ENCODE results near the gene LAMTOR2. TPM values are rescaled to one million over a fixed set of nuclear protein-coding genes. Genes with fewer than 3 reads are reported as not detected.

The LAMTOR2 gene
- total and polyA plus RNA-seq, 2 experiments from 2014 or later, result 67.3 to 108 TPM

- TF ChIP-seq CTCF (conservative IDR thresholded peaks at IDR 0.05; ENCODE audit: low read depth in 2 of 2) (no peak), NANOG (IDR thresholded peaks at IDR 0.05; ENCODE audit: borderline replicate concordance) (no peak), EZH2 (IDR thresholded peaks at IDR 0.05; ENCODE audit: low read depth, unreplicated experiment) (no peak)
Measured at GRCh38 chr1:156078728-156079127, 24.1 kb downstream of the LAMTOR2 start (continued).

- no peak for ATAC-seq
- TF ChIP-seq EZH2phosphoT487 (IDR thresholded peaks at IDR 0.05; ENCODE audit: unreplicated experiment) (no peak), EZH2 (IDR thresholded peaks at IDR 0.05; ENCODE audit: low read depth, unreplicated experiment) (no peak), REST (IDR thresholded peaks at IDR 0.05; ENCODE audit: unreplicated experiment) (no peak), ZNF114 (CRISPR knock-in tag; IDR thresholded peaks at IDR 0.05) (no peak), CREB1 (CRISPR knock-in tag; IDR thresholded peaks at IDR 0.05; ENCODE audit: low read depth) (no peak)
- DNase-seq (ENCODE audit: low spot score), result no peak
- Histone ChIP-seq H3K4me1 (ENCODE audit: insufficient read depth) (peaks cover 70% of the 10 kb centered on the region), H3K9me2 (ENCODE audit: insufficient read depth) (no peaks in the 10 kb centered on the region), H3F3A (replicated peaks; ENCODE audit: low read depth) (peaks cover 60% of the 10 kb centered on the region), H3K4me3 (peak overlapping the region; percentile 99), H2AFZ (no peak overlapping the region), H3K27ac (ENCODE audit: low read depth) (no peak overlapping the region), H3K36me3 (ENCODE audit: insufficient read depth) (no peaks in the 10 kb centered on the region; the same call in 1 of the 2 replicates), H3K79me2 (replicated peaks; ENCODE audit: insufficient read depth) (peaks cover 76% of the 10 kb centered on the region), H4K20me1 (replicated peaks; ENCODE audit: insufficient read depth) (peaks cover 43% of the 10 kb centered on the region), H3K27me3 (ENCODE audit: insufficient read depth) (no peaks in the 10 kb centered on the region), H3K4me2 (peak overlapping the region; percentile 99)
- Mint-ChIP-seq H3K9me3 (peaks cover 3% of the 10 kb centered on the region; the same call in 1 of the 3 replicates), H3K4me3 (peak overlapping the region; percentile 96), H3K4me1 (peaks cover 65% of the 10 kb centered on the region), H3K27me3 (ENCODE audit: insufficient read depth, low read depth, poor library complexity) (peaks cover 25% of the 10 kb centered on the region), H3K27ac (no peak overlapping the region; the same call in 1 of the 2 replicates), H3K36me3 (ENCODE audit: low read depth) (peaks cover 47% of the 10 kb centered on the region)
Measured at GRCh38 chr1:156079762-156080161, 25.2 kb downstream of the LAMTOR2 start.
